Measurements from ENCODE around the gene ADGRF5.

Gene ADGRF5

GRCh38 chr6:46808806-46809205, 112.9 kb downstream of the ADGRF5 start:
- no peak overlapping the region for H3K27ac ChIP-seq (ENCODE audit: low read length)
- TF ChIP-seq EZH2 (optimal IDR thresholded peaks at IDR 0.05; ENCODE audit: low read depth, low read length) (no peak), CTCF (IDR thresholded peaks at IDR 0.05; ENCODE audit: low read length) (no peak), EZH2phosphoT487 (IDR thresholded peaks at IDR 0.05; ENCODE audit: low read length) (no peak)
- no peaks in the 10 kb centered on the region for H3K79me2 ChIP-seq (ENCODE audit: low read length)
- no peaks in the 10 kb centered on the region for H4K20me1 ChIP-seq (ENCODE audit: insufficient read depth, low read length)
- no peaks in the 10 kb centered on the region for H3K4me1 ChIP-seq (ENCODE audit: low read length)
- no peak overlapping the region for H3K9ac ChIP-seq (ENCODE audit: low read length)
- DNase-seq = no peak
- H3F3A ChIP-seq (ENCODE audit: insufficient read depth, low read length) = no peaks in the 10 kb centered on the region
- no peaks in the 10 kb centered on the region for H3K36me3 ChIP-seq (replicated peaks; ENCODE audit: insufficient read depth, low read length)
- no peaks in the 10 kb centered on the region for H3K9me2 ChIP-seq (replicated peaks; ENCODE audit: insufficient read depth, low read length)
- no peak overlapping the region for H2AFZ ChIP-seq (ENCODE audit: low read length)
- no peaks in the 10 kb centered on the region for H3K9me3 ChIP-seq (replicated peaks; ENCODE audit: insufficient read depth, low read length)
- no peak overlapping the region for H3K4me2 ChIP-seq (ENCODE audit: low read depth, low read length)
- no peaks in the 10 kb centered on the region for H3K27me3 ChIP-seq (replicated peaks; ENCODE audit: insufficient read depth, low read length)
- H3K4me3 ChIP-seq (ENCODE audit: low read length) = no peak overlapping the region

Data from MM.1S (cell line).